ENCODE measurements around the gene ST6GALNAC3. TPM values are rescaled to one million over a fixed set of nuclear protein-coding genes. Genes with fewer than 3 reads are reported as not detected.

Gene ST6GALNAC3
- total and polyA plus RNA-seq, 4 donors: 0.50 to 20.2 (median 5.9) TPM

GRCh38 chr1:76285578-76286135, 211.1 kb downstream of the ST6GALNAC3 start:
- Histone ChIP-seq H3K9me3 (ENCODE audit: control insufficient read depth, low read length) (peaks cover 1% of the 10 kb centered on the region), H3K27ac (ENCODE audit: low read depth in 1 of 2, low read length in 2 of 2) (no peak overlapping the region), H3K4me3 (ENCODE audit: low read length in 2 of 2) (no peak overlapping the region), H3K4me1 (ENCODE audit: control insufficient read depth in 1 of 2, insufficient read depth in 2 of 2, low read length in 2 of 2) (no peaks in the 10 kb centered on the region), H3K36me3 (ENCODE audit: control insufficient read depth in 1 of 2, insufficient read depth in 2 of 2, low read length in 1 of 2) (no peaks in the 10 kb centered on the region), H3K27me3 (ENCODE audit: control insufficient read depth in 1 of 2, insufficient read depth in 2 of 2, low read length in 1 of 2) (no peaks in the 10 kb centered on the region)
- intact Hi-C loops (cut with DNase I): no loop called here
- 78 to 90% methylated on average over 4 of the region's 4 CpGs for WGBS, 2 donors
- ATAC-seq (ENCODE audit: low FRiP score) (no peak), DNase-seq (no peak)

DNA sequence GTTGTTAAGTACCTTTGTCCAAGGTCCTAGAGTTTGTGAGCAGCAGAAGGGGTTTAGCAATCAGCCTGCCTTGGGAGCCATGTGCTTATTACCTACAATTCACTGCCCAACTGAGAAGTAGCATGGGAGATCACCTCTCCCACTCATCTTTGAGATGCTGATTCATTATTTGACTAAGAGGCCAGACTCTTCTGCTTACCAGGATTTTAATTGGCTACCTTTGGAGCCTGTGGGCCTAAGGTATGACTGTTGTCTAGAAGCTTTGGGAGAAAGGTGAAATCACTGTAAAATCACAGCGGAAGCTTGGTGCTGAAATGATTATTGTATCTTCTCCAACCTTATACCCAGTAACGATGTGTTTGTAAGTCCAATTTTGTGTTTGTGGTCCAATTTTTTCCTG, 213.4 kb downstream of the ST6GALNAC3 start:
- DNase-seq (no peak), ATAC-seq (ENCODE audit: low FRiP score) (no peak)
- 94 to 97% methylated on average over 2 of the region's 2 CpGs for WGBS, 2 donors
- no peak overlapping the region for H3K27ac ChIP-seq (ENCODE audit: low read depth in 1 of 2, low read length in 2 of 2)
- no peaks in the 10 kb centered on the region for H3K36me3 ChIP-seq (ENCODE audit: control insufficient read depth in 1 of 2, insufficient read depth in 2 of 2, low read length in 1 of 2)
- no peaks in the 10 kb centered on the region for H3K27me3 ChIP-seq (ENCODE audit: control insufficient read depth in 1 of 2, insufficient read depth in 2 of 2, low read length in 1 of 2)
- peaks cover 1% of the 10 kb centered on the region for H3K9me3 ChIP-seq (ENCODE audit: control insufficient read depth, low read length)
- no peaks in the 10 kb centered on the region for H3K4me1 ChIP-seq (ENCODE audit: control insufficient read depth in 1 of 2, insufficient read depth in 2 of 2, low read length in 2 of 2)
- no peak overlapping the region for H3K4me3 ChIP-seq (ENCODE audit: low read length in 2 of 2)
- intact Hi-C loops (cut with DNase I): no loop called here

- H3K27me3 ChIP-seq (ENCODE audit: control insufficient read depth in 1 of 2, insufficient read depth in 2 of 2, low read length in 1 of 2): no peaks in the 10 kb centered on the region
- intact Hi-C loops (cut with DNase I): no loop called here
- H3K4me3 ChIP-seq (ENCODE audit: low read length in 2 of 2): no peak overlapping the region
- H3K9me3 ChIP-seq (ENCODE audit: control insufficient read depth, low read length): peaks cover 1% of the 10 kb centered on the region
- DNase-seq: no peak
- H3K27ac ChIP-seq (ENCODE audit: low read depth in 1 of 2, low read length in 2 of 2): no peak overlapping the region
- H3K36me3 ChIP-seq (ENCODE audit: control insufficient read depth in 1 of 2, insufficient read depth in 2 of 2, low read length in 1 of 2): no peaks in the 10 kb centered on the region
- ATAC-seq (ENCODE audit: low FRiP score): no peak
- 94 to 95% methylated on average over 5 of the region's 5 CpGs for WGBS, 2 donors
- H3K4me1 ChIP-seq (ENCODE audit: control insufficient read depth in 1 of 2, insufficient read depth in 2 of 2, low read length in 2 of 2): no peaks in the 10 kb centered on the region
Measured at GRCh38 chr1:76288758-76289483, 214.4 kb downstream of the ST6GALNAC3 start.

DNA sequence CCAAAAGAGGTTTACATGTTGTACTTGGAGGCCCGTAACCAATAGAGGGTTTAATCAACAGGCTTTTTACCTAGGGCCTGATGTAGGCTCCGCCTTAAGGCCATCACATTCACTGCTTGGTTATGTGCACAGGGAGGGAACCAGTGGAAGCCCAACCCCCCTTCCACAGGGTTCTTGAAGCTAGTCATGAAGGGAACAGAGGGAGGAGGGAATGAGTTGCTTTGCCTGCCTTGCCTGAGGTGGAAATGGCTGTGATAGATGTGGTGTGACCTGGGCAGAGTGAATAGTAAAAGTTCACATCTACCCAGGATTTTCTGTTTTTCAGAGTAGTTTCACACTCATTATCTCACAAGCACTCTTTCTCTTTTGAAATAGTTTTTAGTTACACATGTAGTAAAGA, 215.1 kb downstream of the ST6GALNAC3 start:
- WGBS, 2 donors: 96 to 100% methylated on average over 2 of the region's 2 CpGs
- Histone ChIP-seq H3K36me3 (ENCODE audit: control insufficient read depth in 1 of 2, insufficient read depth in 2 of 2, low read length in 1 of 2) (no peaks in the 10 kb centered on the region), H3K4me1 (ENCODE audit: control insufficient read depth in 1 of 2, insufficient read depth in 2 of 2, low read length in 2 of 2) (no peaks in the 10 kb centered on the region), H3K9me3 (ENCODE audit: control insufficient read depth, low read length) (peaks cover 1% of the 10 kb centered on the region), H3K27ac (ENCODE audit: low read depth in 1 of 2, low read length in 2 of 2) (no peak overlapping the region), H3K27me3 (ENCODE audit: control insufficient read depth in 1 of 2, insufficient read depth in 2 of 2, low read length in 1 of 2) (no peaks in the 10 kb centered on the region), H3K4me3 (ENCODE audit: low read length in 2 of 2) (no peak overlapping the region)
- DNase-seq (no peak), ATAC-seq (ENCODE audit: low FRiP score) (no peak)
- intact Hi-C loops (cut with DNase I): no loop called here

DNA sequence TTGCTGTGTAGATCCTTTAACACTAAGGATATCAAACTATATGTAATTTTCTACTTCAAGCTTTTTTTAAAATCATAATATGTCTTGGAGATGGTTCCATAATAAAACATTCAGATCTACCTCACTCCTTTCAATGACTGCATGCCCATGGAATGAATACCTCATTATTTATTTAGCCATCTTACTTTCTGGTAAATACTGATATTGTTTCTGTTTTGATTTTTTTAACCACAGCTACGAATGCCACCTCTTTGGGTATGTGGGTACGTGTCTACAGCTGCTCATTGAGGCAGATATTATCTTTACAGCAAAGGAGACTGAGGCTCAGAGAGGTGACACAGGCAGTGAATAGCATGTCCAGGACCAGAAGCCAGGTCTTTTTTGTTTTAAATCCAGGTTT, 215.7 kb downstream of the ST6GALNAC3 start:
- no peak for ATAC-seq (ENCODE audit: low FRiP score)
- H3K9me3 ChIP-seq (ENCODE audit: control insufficient read depth, low read length): peaks cover 1% of the 10 kb centered on the region
- no peak overlapping the region for H3K27ac ChIP-seq (ENCODE audit: low read depth in 1 of 2, low read length in 2 of 2)
- WGBS, 2 donors: 87 to 92% methylated on average over 2 of the region's 2 CpGs
- no peaks in the 10 kb centered on the region for H3K36me3 ChIP-seq (ENCODE audit: control insufficient read depth in 1 of 2, insufficient read depth in 2 of 2, low read length in 1 of 2)
- no peak overlapping the region for H3K4me3 ChIP-seq (ENCODE audit: low read length in 2 of 2)
- intact Hi-C loops (cut with DNase I): no loop called here
- H3K4me1 ChIP-seq (ENCODE audit: control insufficient read depth in 1 of 2, insufficient read depth in 2 of 2, low read length in 2 of 2): no peaks in the 10 kb centered on the region
- H3K27me3 ChIP-seq (ENCODE audit: control insufficient read depth in 1 of 2, insufficient read depth in 2 of 2, low read length in 1 of 2): no peaks in the 10 kb centered on the region
- no peak for DNase-seq

DNA sequence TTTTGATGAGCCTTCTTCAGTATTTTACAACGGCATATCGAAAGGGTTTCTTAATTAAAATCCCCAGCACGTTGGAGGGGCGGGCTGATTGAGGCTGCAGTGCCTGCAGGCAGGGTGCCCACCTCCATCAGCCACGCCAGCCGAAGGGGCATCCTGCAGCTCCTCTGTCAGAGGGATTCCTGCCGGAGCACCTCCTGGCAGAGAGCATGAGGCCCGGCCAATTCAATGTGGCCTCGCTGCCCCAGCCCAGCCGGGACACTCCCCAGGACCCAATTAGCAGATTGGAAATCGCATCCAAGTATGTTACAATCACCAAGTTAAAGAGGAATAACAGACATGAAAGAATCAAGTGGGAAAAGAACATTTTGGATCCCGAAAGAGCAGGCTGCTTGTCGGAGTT, 216.6 kb downstream of the ST6GALNAC3 start:
- ATAC-seq (ENCODE audit: low FRiP score): peak; percentile 37
- H3K4me1 ChIP-seq (ENCODE audit: control insufficient read depth in 1 of 2, insufficient read depth in 2 of 2, low read length in 2 of 2): no peaks in the 10 kb centered on the region
- 94 to 95% methylated on average over 13 of the region's 13 CpGs for WGBS, 2 donors

GRCh38 chr1:76291737-76292136, 217.2 kb downstream of the ST6GALNAC3 start:
- 83 to 88% methylated on average over 1 of the region's 1 CpG for WGBS, 2 donors
- Histone ChIP-seq H3K27ac (ENCODE audit: low read depth in 1 of 2, low read length in 2 of 2) (no peak overlapping the region), H3K27me3 (ENCODE audit: control insufficient read depth in 1 of 2, insufficient read depth in 2 of 2, low read length in 1 of 2) (no peaks in the 10 kb centered on the region), H3K9me3 (ENCODE audit: control insufficient read depth, low read length) (peaks cover 1% of the 10 kb centered on the region), H3K4me3 (ENCODE audit: low read length in 2 of 2) (no peak overlapping the region), H3K4me1 (ENCODE audit: control insufficient read depth in 1 of 2, insufficient read depth in 2 of 2, low read length in 2 of 2) (no peaks in the 10 kb centered on the region), H3K36me3 (ENCODE audit: control insufficient read depth in 1 of 2, insufficient read depth in 2 of 2, low read length in 1 of 2) (no peaks in the 10 kb centered on the region)
- DNase-seq: no peak
- intact Hi-C loops (cut with DNase I): no loop called here
- ATAC-seq (ENCODE audit: low FRiP score): no peak

More for the DNA sequence above, 216.6 kb downstream of the ST6GALNAC3 start:
- peaks cover 1% of the 10 kb centered on the region for H3K9me3 ChIP-seq (ENCODE audit: control insufficient read depth, low read length)
- H3K27ac ChIP-seq (ENCODE audit: low read depth in 1 of 2, low read length in 2 of 2): no peak overlapping the region
- no peaks in the 10 kb centered on the region for H3K27me3 ChIP-seq (ENCODE audit: control insufficient read depth in 1 of 2, insufficient read depth in 2 of 2, low read length in 1 of 2)
- no peak overlapping the region for H3K4me3 ChIP-seq (ENCODE audit: low read length in 2 of 2)
- H3K36me3 ChIP-seq (ENCODE audit: control insufficient read depth in 1 of 2, insufficient read depth in 2 of 2, low read length in 1 of 2): no peaks in the 10 kb centered on the region
- DNase-seq: no peak
- intact Hi-C loops (cut with DNase I): no loop called here

DNA sequence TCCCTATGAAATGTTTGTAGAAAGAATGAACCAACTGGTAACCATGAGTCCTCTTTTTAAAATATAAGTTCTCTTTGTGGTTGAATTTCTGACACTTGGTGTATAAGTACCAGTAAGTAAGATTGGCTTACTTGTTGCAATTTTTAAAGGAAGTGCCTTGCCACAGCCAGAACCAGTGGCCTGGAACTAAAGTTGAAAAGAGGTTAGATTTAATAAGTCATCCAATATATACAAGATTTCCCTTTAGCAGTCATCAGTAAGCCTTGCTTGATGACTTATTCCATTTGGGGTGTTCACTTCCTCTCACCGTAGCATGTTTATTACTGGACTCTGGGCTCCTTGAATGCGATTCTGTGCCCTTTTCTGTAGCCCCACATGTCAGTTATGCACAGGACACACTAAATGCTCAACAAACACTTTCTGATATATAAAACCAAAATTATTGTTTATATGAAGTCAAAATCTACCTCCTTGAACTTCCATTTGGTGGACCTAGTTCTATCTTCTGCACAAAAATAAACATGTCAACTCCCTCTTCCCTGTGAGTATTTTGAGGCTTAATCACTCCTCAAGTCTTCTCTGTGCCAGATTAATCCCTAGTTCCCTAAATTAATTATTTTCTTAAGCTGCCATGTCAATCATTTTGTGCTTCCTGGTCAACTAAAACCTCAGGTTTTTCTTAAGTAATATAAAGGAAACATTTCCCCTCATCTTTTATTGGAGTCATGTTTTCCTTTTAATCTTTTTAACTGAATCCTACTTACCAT, 218.1 kb downstream of the ST6GALNAC3 start:
- ATAC-seq (ENCODE audit: low FRiP score): no peak
- no peak overlapping the region for H3K4me3 ChIP-seq (ENCODE audit: low read length in 2 of 2)
- H3K9me3 ChIP-seq (ENCODE audit: control insufficient read depth, low read length): peaks cover 1% of the 10 kb centered on the region
- no peaks in the 10 kb centered on the region for H3K27me3 ChIP-seq (ENCODE audit: control insufficient read depth in 1 of 2, insufficient read depth in 2 of 2, low read length in 1 of 2)
- no peak for DNase-seq
- no peaks in the 10 kb centered on the region for H3K36me3 ChIP-seq (ENCODE audit: control insufficient read depth in 1 of 2, insufficient read depth in 2 of 2, low read length in 1 of 2)
- 88 to 98% methylated on average over 2 of the region's 2 CpGs for WGBS, 2 donors
- no peaks in the 10 kb centered on the region for H3K4me1 ChIP-seq (ENCODE audit: control insufficient read depth in 1 of 2, insufficient read depth in 2 of 2, low read length in 2 of 2)
- H3K27ac ChIP-seq (ENCODE audit: low read depth in 1 of 2, low read length in 2 of 2): no peak overlapping the region
- intact Hi-C loops (cut with DNase I): no loop called here

Data from aorta (tissue), 5 donors.